Skeletal muscle satellite cell (primary cell): Measurements from ENCODE around the gene VPS37C.

Experiments
- H3K27me3 ChIP-seq: 2 replicates; pipeline ENCODE4 v1.7.0; 2013; ENCODE audit warnings: low read length; ENCODE audit not compliant: control insufficient read depth, insufficient read depth
- H3K36me3 ChIP-seq: 2 replicates; pipeline ENCODE4 v1.7.0; 2013; ENCODE audit warnings: mild to moderate bottlenecking, control low read depth, low read length; ENCODE audit not compliant: insufficient read depth
- H3K4me1 ChIP-seq: 2 replicates; pipeline ENCODE4 v1.7.0; 2013; ENCODE audit warnings: low read length; ENCODE audit not compliant: control insufficient read depth, insufficient read depth
- H3K4me2 ChIP-seq: 2 replicates; pipeline ENCODE4 v1.7.0; 2013; ENCODE audit warnings: mild to moderate bottlenecking, low read length
- H3K4me3 ChIP-seq: 2 replicates; pipeline ENCODE4 v1.7.0; 2013; ENCODE audit warnings: low read length
- H3K9ac ChIP-seq: 2 replicates; pipeline ENCODE4 v1.7.0; 2013; ENCODE audit warnings: mild to moderate bottlenecking, low read depth, low read length, moderate library complexity
- H3K9me3 ChIP-seq: replicated peaks from 2 replicates; pipeline ENCODE4 v1.7.0; 2013; ENCODE audit warnings: mild to moderate bottlenecking, control low read depth, low read length

The VPS37C gene

DNA sequence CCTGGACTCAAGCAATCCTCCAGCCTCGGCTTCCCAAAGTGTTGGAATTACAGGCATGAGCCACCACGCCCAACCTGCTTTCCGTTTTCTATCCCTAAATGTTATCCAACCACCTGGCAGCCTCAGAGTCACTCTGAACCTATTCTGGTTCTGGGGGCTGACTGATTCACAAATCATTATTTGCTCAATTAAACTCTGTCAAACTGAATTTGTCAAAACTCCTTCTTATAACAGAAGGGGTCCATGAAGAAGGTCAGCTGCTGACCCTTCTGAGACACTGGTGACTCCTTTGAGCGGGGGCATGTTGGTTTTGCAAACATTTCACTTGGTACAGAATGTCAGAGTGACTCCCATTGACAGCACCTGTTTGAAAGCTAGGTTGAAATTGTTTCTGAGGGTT lies 1.8 kb upstream of the VPS37C start:
- Histone ChIP-seq H3K4me2 (no peak overlapping the region), H3K9ac (no peak overlapping the region), H3K36me3 (no peaks in the 10 kb centered on the region), H3K4me1 (peaks cover 31% of the 10 kb centered on the region), H3K9me3 (no peaks in the 10 kb centered on the region), H3K4me3 (no peak overlapping the region), H3K27me3 (peaks cover 7% of the 10 kb centered on the region)

DNA sequence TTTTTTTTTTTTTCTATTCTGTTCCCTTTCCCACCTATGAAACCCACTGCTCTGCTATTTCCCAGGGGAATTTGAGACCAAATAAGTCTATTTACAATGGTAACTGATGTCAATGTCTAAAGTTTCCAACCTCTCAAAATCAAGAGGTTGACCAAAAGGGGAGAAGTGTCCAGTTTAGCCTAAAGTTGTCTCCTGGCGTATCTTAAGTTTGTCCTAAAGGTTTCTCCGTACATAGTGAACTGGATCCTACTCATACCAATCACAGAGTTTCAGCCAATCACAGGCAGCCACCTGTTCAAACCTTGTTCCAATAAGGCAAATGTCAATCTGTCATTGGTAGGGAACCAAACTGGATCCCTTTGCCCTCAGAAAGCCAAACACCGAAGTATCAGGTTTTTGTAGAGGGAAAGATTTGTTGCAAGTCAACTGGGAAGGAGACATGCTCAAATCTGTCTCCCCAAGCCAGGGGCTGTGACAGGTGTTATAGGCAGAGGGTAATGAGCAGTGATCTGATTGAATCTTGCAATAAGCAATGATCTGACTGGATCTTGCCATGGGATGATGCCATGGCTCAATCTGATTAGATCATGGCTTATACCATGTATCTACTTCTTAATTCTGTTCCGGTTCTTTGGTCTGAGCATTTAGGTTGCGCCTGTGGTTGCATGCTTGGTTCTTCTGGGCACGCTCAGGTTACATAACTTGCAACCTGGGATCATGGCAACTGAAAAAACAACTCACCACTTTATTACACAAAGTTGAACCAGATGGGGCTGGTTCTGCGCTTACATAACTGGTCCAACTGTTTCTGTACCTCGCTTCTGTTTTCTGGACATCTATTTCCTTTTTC lies 1.1 kb upstream of the VPS37C start:
- Histone ChIP-seq H3K4me2 (peak overlapping the region; percentile 97), H3K4me3 (peak overlapping the region; percentile 91), H3K9me3 (no peaks in the 10 kb centered on the region), H3K9ac (peak overlapping the region; percentile 94), H3K36me3 (peaks cover 6% of the 10 kb centered on the region), H3K4me1 (peaks cover 31% of the 10 kb centered on the region), H3K27me3 (peaks cover 5% of the 10 kb centered on the region)

DNA sequence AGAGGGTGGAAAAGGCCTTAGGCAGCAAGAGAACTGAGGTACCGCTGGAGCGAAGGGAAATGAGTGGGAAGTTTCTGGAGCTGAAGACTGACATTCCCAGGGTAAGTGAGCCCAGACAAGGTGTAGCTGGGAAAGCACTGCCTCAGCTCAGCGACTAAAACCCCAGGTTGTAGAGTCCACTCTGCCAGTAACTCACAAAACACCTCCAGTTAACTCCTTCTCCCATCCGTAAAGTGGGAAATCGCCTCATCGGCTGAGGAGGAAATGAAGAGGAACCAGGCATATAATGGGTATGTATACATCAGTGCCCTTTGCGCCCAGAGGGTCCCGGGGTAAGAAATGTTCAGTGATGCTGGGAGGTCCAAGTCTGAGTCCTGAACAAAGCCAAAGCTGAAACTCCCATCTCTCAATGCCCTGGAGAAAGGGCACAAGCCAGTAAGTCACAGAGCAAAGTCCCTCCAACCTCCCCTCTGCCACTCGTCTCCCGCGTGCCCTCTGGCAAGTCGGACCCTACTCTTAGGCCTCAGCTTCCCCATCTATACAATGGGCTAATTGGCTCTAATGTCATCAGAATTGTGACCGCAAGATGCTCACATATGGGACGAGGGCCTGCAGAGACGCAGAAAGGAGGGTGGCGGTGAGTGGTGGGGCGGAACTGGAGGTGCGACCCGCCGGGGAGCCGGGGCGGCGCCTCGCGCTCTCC lies 588 bp downstream of the VPS37C start:
- H3K4me3 ChIP-seq: peak overlapping the region; percentile 91
- peaks cover 2% of the 10 kb centered on the region for H3K9me3 ChIP-seq
- H3K9ac ChIP-seq: peak overlapping the region; percentile 94
- H3K4me1 ChIP-seq: peaks cover 31% of the 10 kb centered on the region
- H3K36me3 ChIP-seq: peaks cover 6% of the 10 kb centered on the region
- H3K4me2 ChIP-seq: peak overlapping the region; percentile 97
- H3K27me3 ChIP-seq: peaks cover 3% of the 10 kb centered on the region

DNA sequence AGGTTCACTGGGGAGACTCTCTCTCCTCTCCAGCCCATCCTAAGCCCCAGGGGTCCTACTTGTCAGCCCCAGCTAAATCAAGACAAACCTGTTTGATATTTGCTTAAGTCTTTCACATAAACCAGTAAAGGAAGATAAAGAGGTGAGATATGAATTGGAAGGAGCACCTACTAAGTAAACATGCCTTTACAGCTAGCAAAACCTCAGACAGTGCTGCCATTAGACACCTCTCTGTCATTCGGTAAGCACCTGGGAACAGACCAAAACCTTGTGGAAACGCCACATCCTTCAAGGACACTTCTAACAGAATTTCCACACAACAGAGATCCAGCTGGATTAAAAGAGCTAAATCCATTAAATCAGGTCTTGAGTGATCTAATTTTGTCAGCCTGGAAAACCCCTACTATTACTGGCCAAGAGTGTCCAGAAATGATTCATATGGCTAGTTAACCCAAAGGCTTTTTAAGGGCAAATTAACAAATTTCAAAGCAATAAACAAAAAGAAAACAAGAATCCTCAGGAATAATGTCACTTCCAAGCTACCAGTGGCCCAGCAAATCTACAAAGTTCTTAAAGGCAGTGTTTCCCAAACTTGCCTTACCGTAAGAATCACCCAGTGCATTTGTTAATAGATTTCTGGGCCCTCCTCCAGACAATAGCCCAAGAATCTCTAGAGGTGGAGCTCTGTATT lies 2.4 kb downstream of the VPS37C start:
- Histone ChIP-seq H3K36me3 (peaks cover 6% of the 10 kb centered on the region), H3K9ac (peak overlapping the region; percentile 31), H3K4me3 (no peak overlapping the region), H3K4me1 (peaks cover 36% of the 10 kb centered on the region), H3K9me3 (peaks cover 8% of the 10 kb centered on the region), H3K4me2 (peak overlapping the region; percentile 62), H3K27me3 (no peaks in the 10 kb centered on the region)

DNA sequence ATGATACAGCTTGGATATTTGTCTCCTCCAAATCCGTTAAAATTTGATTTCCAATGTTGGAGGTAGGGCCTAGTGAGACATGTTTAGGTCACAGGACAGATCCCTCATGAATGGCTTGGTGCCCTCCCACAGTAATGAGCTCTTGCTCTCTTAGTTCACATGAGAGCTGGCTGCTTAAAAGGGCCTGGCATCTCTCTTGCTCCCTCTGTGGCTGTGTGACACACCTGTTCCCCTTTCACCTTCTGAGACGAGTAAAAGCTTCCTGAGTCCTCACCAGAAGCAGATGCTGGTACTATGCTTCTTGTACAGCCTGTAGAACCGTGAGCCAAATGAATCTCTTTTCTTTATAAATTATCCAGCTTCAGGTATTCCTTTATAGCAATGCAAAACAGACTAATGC lies 3.5 kb downstream of the VPS37C start:
- Histone ChIP-seq H3K27me3 (no peaks in the 10 kb centered on the region), H3K4me3 (no peak overlapping the region), H3K4me2 (no peak overlapping the region), H3K36me3 (peaks cover 6% of the 10 kb centered on the region), H3K9ac (no peak overlapping the region), H3K9me3 (peaks cover 8% of the 10 kb centered on the region), H3K4me1 (peaks cover 47% of the 10 kb centered on the region)

DNA sequence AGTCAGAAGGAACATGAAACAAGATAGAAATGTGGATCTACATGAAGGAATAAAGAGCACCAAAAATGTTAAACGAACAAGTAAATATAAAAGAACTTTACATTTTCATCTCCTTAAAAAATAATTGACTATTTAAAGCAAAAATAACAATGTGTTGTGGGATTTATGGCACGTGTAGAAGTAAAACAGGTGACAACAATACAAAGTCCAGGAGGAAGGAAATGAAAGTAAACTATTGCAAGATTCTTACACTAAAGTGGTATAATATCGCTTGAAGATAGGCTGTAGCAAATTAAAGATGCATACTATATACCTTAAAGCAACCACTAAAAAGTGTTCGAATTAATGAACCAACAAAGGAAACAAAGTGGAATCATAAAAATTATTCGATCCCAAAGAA lies 5.5 kb downstream of the VPS37C start:
- peaks cover 51% of the 10 kb centered on the region for H3K4me1 ChIP-seq
- no peaks in the 10 kb centered on the region for H3K27me3 ChIP-seq

DNA sequence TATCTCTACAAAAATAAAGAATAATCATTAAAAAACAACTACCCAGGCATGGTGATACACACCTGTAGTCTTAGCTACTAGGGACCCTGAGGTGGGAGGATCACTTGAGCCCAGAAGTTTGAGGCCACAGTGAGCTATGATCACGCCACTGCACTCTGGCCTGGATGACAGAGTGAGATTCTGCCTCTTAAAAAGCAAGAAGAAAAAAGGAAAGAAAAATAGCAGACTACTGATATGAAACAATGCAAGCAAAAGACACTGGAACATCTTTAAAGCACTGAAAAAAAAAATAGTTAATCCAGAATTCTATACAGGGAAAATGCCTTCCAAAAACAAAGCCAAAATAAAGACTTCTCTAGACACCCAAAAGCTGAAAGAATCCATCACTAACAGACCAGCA lies 5.9 kb downstream of the VPS37C start:
- H3K36me3 ChIP-seq: peaks cover 6% of the 10 kb centered on the region
- no peak overlapping the region for H3K4me3 ChIP-seq
- no peak overlapping the region for H3K9ac ChIP-seq
- H3K4me2 ChIP-seq: no peak overlapping the region
- peaks cover 8% of the 10 kb centered on the region for H3K9me3 ChIP-seq
- no peaks in the 10 kb centered on the region for H3K27me3 ChIP-seq
- H3K4me1 ChIP-seq: peaks cover 51% of the 10 kb centered on the region

More for the DNA sequence above, 5.5 kb downstream of the VPS37C start:
- no peak overlapping the region for H3K9ac ChIP-seq
- peaks cover 8% of the 10 kb centered on the region for H3K9me3 ChIP-seq
- H3K36me3 ChIP-seq: peaks cover 6% of the 10 kb centered on the region
- H3K4me2 ChIP-seq: no peak overlapping the region
- H3K4me3 ChIP-seq: no peak overlapping the region

DNA sequence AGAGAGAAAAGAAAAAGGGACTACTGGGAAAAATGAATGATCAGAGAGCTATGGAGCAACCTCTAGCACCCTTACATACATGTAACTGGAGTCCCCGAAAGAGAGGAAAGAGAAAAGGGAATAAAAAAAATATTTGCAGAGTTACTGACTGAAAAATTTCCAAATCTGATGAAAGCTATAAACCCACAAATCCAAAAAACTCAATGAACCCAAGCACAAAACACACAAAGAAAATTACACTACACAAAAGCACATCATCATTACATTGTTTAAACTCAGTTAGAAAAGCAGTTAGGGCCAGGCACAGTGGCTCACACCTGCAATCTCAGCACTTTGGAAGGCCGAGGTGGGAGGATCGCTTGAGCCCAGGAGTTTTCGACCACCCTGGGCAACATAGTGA lies 6.7 kb downstream of the VPS37C start:
- Histone ChIP-seq H3K4me2 (no peak overlapping the region), H3K36me3 (peaks cover 6% of the 10 kb centered on the region), H3K27me3 (no peaks in the 10 kb centered on the region), H3K9ac (no peak overlapping the region), H3K4me1 (peaks cover 53% of the 10 kb centered on the region), H3K4me3 (no peak overlapping the region), H3K9me3 (peaks cover 8% of the 10 kb centered on the region)

DNA sequence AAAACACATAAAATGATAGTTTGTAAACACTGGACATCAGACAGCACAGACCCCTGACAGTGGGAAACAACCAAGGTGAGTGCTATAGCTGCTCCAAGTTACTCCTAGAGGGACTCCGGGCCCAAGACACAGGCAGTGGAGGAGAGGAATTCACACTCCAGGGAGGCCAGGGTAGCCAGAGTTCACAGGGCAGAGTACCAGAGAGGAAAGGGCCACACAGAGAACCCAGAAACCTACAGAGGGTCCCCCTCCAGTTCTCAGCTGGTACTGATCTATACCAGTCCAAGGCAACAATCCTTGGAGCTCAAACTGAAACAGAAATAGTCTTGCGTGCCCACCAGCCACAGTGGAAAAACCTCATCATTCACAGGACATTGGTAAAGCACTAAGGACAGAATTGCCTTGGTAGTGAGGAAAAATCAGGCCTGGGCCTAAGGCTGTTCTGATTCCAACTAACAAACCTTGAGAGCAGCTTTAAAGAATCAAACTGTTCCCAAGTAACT lies 7.6 kb downstream of the VPS37C start:
- H3K9ac ChIP-seq: peak overlapping the region; percentile 66
- peaks cover 8% of the 10 kb centered on the region for H3K9me3 ChIP-seq
- peaks cover 6% of the 10 kb centered on the region for H3K36me3 ChIP-seq
- H3K27me3 ChIP-seq: no peaks in the 10 kb centered on the region
- peak overlapping the region; percentile 28 for H3K4me3 ChIP-seq
- H3K4me2 ChIP-seq: peak overlapping the region; percentile 59
- peaks cover 49% of the 10 kb centered on the region for H3K4me1 ChIP-seq

DNA sequence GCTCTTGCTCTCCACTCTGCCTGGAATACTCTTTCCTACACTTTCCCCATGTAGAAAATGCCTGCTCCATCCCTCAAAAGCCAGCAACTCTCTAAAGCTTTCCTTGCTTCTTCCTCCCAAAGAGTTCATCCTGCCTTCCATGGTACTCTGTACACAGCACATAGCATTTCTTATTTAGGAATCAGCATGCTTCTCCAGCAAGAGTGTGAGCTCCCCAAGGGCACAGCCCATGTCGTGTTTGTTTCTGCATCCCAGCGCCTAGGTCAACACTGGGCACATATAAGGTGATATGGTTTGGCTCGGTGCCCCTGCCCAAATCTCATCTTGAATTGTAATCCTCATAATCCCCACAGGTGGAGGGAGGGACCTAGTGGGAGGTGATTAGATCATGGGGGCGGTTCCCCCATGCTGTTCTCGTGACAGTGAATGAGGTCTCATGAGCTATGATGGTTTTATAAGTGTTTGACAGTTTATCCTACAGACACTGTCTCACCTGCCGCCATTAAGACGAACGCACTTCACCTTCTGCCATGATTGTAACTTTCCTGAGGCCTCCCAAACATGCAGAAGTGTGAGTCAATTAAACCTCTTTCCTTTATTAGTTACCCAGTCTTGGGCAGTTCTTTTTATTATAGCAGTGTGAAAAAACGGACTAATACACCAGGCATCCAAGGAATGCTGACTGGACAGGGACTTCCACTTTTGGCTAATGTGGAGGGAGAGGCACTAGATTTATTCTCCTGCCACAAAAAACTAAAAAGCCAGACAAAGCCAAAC lies 8.2 kb downstream of the VPS37C start:
- Histone ChIP-seq H3K36me3 (peaks cover 6% of the 10 kb centered on the region), H3K9me3 (peaks cover 8% of the 10 kb centered on the region), H3K9ac (peak overlapping the region; percentile 66), H3K27me3 (no peaks in the 10 kb centered on the region), H3K4me2 (peak overlapping the region; percentile 59), H3K4me3 (peak overlapping the region; percentile 28), H3K4me1 (peaks cover 46% of the 10 kb centered on the region)
